ENCODE results near the gene FRRS1. TPM values are rescaled to one million over a fixed set of nuclear protein-coding genes. Genes with fewer than 3 reads are reported as not detected.
"Not testable (repeated sequence)": the region's sequence is repeated elsewhere in the genome, so short reads cannot be mapped to it uniquely, and the experiment has no call there.

The FRRS1 gene
- total RNA-seq, 1 donor from 2014 or later = 9.1 TPM

GRCh38 chr1:99806882-99807281 is 40.4 kb upstream of the FRRS1 start:
- intact Hi-C loops (cut with DNase I) = no loop called here
- no peak for TF ChIP-seq CTCF (IDR thresholded peaks at IDR 0.05)
- Histone ChIP-seq H3K9me3 (no peaks in the 10 kb centered on the region), H3K27ac (no peak overlapping the region), H3K4me3 (no peak overlapping the region), H3K27me3 (ENCODE audit: low read depth) (no peaks in the 10 kb centered on the region), H3K36me3 (no peaks in the 10 kb centered on the region), H3K4me1 (peaks cover 7% of the 10 kb centered on the region)
- DNase-seq (no peak), ATAC-seq (no peak)

GRCh38 chr1:99801584-99801983 is 35.1 kb upstream of the FRRS1 start:
- no peak for TF ChIP-seq CTCF (IDR thresholded peaks at IDR 0.05)
- DNase-seq (no peak), ATAC-seq (no peak)
- Histone ChIP-seq H3K4me1 (no peaks in the 10 kb centered on the region), H3K9me3 (no peaks in the 10 kb centered on the region), H3K27ac (no peak overlapping the region), H3K27me3 (ENCODE audit: low read depth) (no peaks in the 10 kb centered on the region), H3K36me3 (no peaks in the 10 kb centered on the region), H3K4me3 (no peak overlapping the region)
- intact Hi-C loops (cut with DNase I) = no loop called here

GRCh38 chr1:99793861-99794260 is 27.4 kb upstream of the FRRS1 start:
- H3K27ac ChIP-seq; DNase-seq; intact Hi-C loops (cut with DNase I); H3K4me3 ChIP-seq; H3K9me3 ChIP-seq; ATAC-seq; H3K36me3 ChIP-seq; H3K27me3 ChIP-seq (ENCODE audit: low read depth); H3K4me1 ChIP-seq: not testable (repeated sequence)

- ATAC-seq = no peak
- no peak for TF ChIP-seq CTCF (IDR thresholded peaks at IDR 0.05)
- Histone ChIP-seq H3K9me3 (no peaks in the 10 kb centered on the region), H3K36me3 (no peaks in the 10 kb centered on the region), H3K27me3 (ENCODE audit: low read depth) (no peaks in the 10 kb centered on the region), H3K27ac (no peak overlapping the region), H3K4me3 (no peak overlapping the region), H3K4me1 (no peaks in the 10 kb centered on the region)
- no peak for DNase-seq
- intact Hi-C loops (cut with DNase I) = no loop called here
Observed at GRCh38 chr1:99789715-99790114, 23.3 kb upstream of the FRRS1 start.

- Histone ChIP-seq H3K4me1 (no peaks in the 10 kb centered on the region), H3K36me3 (no peaks in the 10 kb centered on the region), H3K27ac (no peak overlapping the region), H3K27me3 (ENCODE audit: low read depth) (no peaks in the 10 kb centered on the region), H3K4me3 (no peak overlapping the region), H3K9me3 (no peaks in the 10 kb centered on the region)
- ATAC-seq (no peak), DNase-seq (no peak)
- intact Hi-C loops (cut with DNase I) = no loop called here
- no peak for TF ChIP-seq CTCF (IDR thresholded peaks at IDR 0.05)
Observed at GRCh38 chr1:99788896-99789295, 22.5 kb upstream of the FRRS1 start.

- Histone ChIP-seq H3K9me3 (no peaks in the 10 kb centered on the region), H3K27ac (no peak overlapping the region), H3K27me3 (ENCODE audit: low read depth) (no peaks in the 10 kb centered on the region), H3K4me3 (no peak overlapping the region), H3K4me1 (no peaks in the 10 kb centered on the region), H3K36me3 (no peaks in the 10 kb centered on the region)
- intact Hi-C loops (cut with DNase I) = no loop called here
- DNase-seq (no peak), ATAC-seq (no peak)
- no peak for TF ChIP-seq CTCF (IDR thresholded peaks at IDR 0.05)
Observed at GRCh38 chr1:99786751-99787501, 20.5 kb upstream of the FRRS1 start.
